ENCODE results near the gene TBX15. TPM values are rescaled to one million over a fixed set of nuclear protein-coding genes. Genes with fewer than 3 reads are reported as not detected.

TBX15 gene
- total RNA-seq, 1 experiment from 2014 or later, result 0.32 TPM

GRCh38 chr1:118987468-118988185 lies 516 bp downstream of the TBX15 start:
- no peaks in the 10 kb centered on the region for H3K9me3 ChIP-seq (ENCODE audit: low read depth, low read length, poor library complexity, severe bottlenecking)
- POLR2A ChIA-PET (ENCODE audit: low non-redundant PET), result no interaction called here
- peak overlapping the region; percentile 44 for H3K4me3 ChIP-seq (ENCODE audit: low read depth, low read length, poor library complexity, severe bottlenecking)
- CTCF ChIA-PET, result no interaction called here
- intact Hi-C loops (cut with micrococcal nuclease; ENCODE audit: unreplicated experiment), result no loop called here
- H3K27ac ChIP-seq (ENCODE audit: low read depth, low read length, poor library complexity, severe bottlenecking), result no peak overlapping the region
- TF ChIP-seq CTCF (conservative IDR thresholded peaks at IDR 0.05; ENCODE audit: low read depth, low read length), result no peak
- TF ChIP-seq EZH2 (IDR thresholded peaks at IDR 0.05; ENCODE audit: borderline replicate concordance, low read depth, low read length, poor library complexity, severe bottlenecking), result peak; percentile 52
- H3K27me3 ChIP-seq (replicated peaks; ENCODE audit: insufficient read depth, low read depth, low read length, poor library complexity), result peaks cover 21% of the 10 kb centered on the region
- H3K4me1 ChIP-seq (ENCODE audit: insufficient read depth, low read length, poor library complexity, severe bottlenecking), result peaks cover 4% of the 10 kb centered on the region
- no TSS peak for BruUV-seq (replicated peaks)
- DNase-seq (ENCODE audit: low spot score), result peak; percentile 22
- no peaks in the 10 kb centered on the region for H3K36me3 ChIP-seq (ENCODE audit: insufficient read depth, low read length, poor library complexity, severe bottlenecking)

GRCh38 chr1:118986555-118987467 lies 1.3 kb downstream of the TBX15 start:
- ChIA-PET POLR2A (ENCODE audit: low non-redundant PET) (no interaction called here), CTCF (no interaction called here)
- TF ChIP-seq EZH2 (IDR thresholded peaks at IDR 0.05; ENCODE audit: borderline replicate concordance, low read depth, low read length, poor library complexity, severe bottlenecking) (no peak), CTCF (conservative IDR thresholded peaks at IDR 0.05; ENCODE audit: low read depth, low read length) (no peak)
- Histone ChIP-seq H3K27ac (ENCODE audit: low read depth, low read length, poor library complexity, severe bottlenecking) (no peak overlapping the region), H3K4me3 (ENCODE audit: low read depth, low read length, poor library complexity, severe bottlenecking) (peak overlapping the region; percentile 44), H3K4me1 (ENCODE audit: insufficient read depth, low read length, poor library complexity, severe bottlenecking) (peaks cover 4% of the 10 kb centered on the region), H3K9me3 (ENCODE audit: low read depth, low read length, poor library complexity, severe bottlenecking) (no peaks in the 10 kb centered on the region), H3K27me3 (replicated peaks; ENCODE audit: insufficient read depth, low read depth, low read length, poor library complexity) (peaks cover 21% of the 10 kb centered on the region), H3K36me3 (ENCODE audit: insufficient read depth, low read length, poor library complexity, severe bottlenecking) (no peaks in the 10 kb centered on the region)
- BruUV-seq (replicated peaks), result no TSS peak
- intact Hi-C loops (cut with micrococcal nuclease; ENCODE audit: unreplicated experiment), result no loop called here
- no peak for DNase-seq (ENCODE audit: low spot score)

- Histone ChIP-seq H3K36me3 (ENCODE audit: insufficient read depth, low read length, poor library complexity, severe bottlenecking) (no peaks in the 10 kb centered on the region), H3K27me3 (replicated peaks; ENCODE audit: insufficient read depth, low read depth, low read length, poor library complexity) (peaks cover 21% of the 10 kb centered on the region), H3K4me1 (ENCODE audit: insufficient read depth, low read length, poor library complexity, severe bottlenecking) (peaks cover 4% of the 10 kb centered on the region), H3K4me3 (ENCODE audit: low read depth, low read length, poor library complexity, severe bottlenecking) (no peak overlapping the region), H3K27ac (ENCODE audit: low read depth, low read length, poor library complexity, severe bottlenecking) (no peak overlapping the region), H3K9me3 (ENCODE audit: low read depth, low read length, poor library complexity, severe bottlenecking) (no peaks in the 10 kb centered on the region)
- CTCF ChIA-PET, result no interaction called here
- TF ChIP-seq CTCF (conservative IDR thresholded peaks at IDR 0.05; ENCODE audit: low read depth, low read length) (no peak), EZH2 (IDR thresholded peaks at IDR 0.05; ENCODE audit: borderline replicate concordance, low read depth, low read length, poor library complexity, severe bottlenecking) (no peak)
- POLR2A ChIA-PET (ENCODE audit: low non-redundant PET), result no interaction called here
- no TSS peak for BruUV-seq (replicated peaks)
- DNase-seq (ENCODE audit: low spot score), result no peak
- intact Hi-C loops (cut with micrococcal nuclease; ENCODE audit: unreplicated experiment), result no loop called here
Observed at GRCh38 chr1:118985640-118986554, 2.2 kb downstream of the TBX15 start.

All from A673 (cell line).